NCI-H128 (cell line): ENCODE measurements around the gene COX4I1.

Experiments
- DNase-seq: peaks from one replicate; lab custom pipeline; 2025; ENCODE audit not compliant: unreplicated experiment; lab: John Stamatoyannopoulos, UW

The COX4I1 gene

DNA sequence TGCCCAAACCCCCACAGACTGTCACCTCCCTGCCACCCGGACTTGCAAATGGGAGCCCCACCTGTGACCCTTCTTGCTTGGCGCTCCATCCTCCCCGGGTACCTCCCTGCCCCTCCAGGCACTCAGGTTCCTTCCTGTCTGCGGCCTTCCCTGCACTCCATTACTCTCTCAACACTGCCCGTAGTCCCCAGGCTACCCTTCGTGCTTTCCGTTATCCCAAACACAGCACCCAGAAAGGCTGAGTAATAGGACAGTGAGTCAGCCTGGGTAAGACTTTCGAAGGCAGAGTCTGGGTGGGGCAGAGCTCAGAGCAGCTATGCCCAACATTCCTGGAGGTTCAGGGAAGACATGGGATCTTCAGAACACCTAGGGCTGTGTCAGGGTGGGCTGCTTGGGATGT is 32.0 kb upstream of the COX4I1 start:
- no peak for DNase-seq

DNA sequence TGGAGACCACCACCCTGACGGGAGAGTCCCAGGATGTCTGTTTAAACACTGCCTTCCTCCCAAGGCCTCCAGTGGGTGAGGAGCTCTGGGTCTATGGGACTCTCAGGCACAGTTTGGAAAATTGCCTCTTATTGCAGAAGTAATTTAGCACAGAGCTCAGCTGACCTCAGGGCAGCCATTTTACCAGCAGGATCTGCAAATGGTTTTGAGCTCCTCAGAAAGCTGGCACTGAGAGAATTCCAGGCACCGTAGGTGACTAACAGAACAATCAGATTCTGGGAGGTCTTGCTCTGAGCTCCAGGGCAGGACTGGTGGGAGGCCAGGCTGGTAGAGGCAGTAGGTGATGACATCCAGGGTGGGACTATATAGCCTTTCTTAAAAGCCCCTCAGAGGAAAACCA is 31.3 kb upstream of the COX4I1 start:
- no peak for DNase-seq

DNA sequence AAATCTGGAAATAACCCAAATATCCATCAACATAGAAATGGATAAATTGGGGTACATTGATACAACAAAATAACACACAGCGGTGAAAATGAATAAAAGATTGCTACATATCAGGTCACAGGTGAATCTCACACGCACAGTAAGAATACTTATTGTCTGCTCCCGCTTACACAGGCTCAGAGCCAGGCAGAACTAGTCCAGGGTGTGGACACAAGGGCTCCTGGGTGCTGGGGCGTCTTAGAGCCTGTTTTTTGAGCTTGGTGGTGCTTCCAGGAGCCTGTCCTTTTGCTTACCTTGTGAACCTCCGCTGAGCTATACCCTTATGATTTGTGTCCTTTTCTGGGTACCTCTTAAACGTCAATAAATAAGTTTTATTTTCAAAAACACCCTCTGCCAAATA is 28.8 kb upstream of the COX4I1 start:
- DNase-seq = no peak

DNA sequence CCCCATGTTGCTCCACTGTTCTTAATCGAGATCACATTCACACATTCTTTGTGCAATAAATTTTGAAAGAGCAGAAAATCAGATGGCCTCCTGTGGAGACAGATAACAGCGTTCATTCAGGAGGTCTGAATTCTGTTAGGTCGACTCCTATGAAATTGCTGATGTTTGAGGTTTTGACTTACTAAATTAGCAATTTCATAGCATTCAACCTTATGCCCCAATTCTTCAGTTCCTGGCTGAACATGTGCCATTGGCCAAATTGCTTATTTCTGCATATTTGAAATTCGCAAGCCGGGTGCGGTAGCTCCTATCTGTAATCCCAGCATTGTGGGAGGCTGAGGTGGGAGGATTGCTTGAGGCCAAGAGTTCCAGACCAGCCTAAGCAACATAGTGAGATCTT is 26.5 kb upstream of the COX4I1 start:
- DNase-seq = no peak

DNA sequence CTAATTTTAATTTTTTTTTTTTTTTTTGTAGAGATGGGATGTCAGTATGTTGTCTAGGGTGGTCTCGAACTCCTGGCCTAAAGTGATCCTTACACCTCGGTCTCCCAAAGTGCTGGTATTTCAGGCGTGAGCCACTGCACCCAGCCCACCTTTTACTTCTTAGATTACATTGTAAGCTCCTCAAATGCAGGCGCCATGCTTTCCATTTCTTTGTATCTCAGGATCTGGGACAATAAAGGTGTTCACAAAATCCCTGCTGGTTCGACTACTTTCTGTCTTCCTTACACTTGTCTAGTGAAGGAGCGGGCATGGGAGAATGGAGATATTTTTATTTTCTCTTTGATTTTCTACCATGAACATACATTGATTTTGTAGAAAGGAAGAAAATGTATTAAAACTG is 25.4 kb upstream of the COX4I1 start:
- DNase-seq = no peak

DNA sequence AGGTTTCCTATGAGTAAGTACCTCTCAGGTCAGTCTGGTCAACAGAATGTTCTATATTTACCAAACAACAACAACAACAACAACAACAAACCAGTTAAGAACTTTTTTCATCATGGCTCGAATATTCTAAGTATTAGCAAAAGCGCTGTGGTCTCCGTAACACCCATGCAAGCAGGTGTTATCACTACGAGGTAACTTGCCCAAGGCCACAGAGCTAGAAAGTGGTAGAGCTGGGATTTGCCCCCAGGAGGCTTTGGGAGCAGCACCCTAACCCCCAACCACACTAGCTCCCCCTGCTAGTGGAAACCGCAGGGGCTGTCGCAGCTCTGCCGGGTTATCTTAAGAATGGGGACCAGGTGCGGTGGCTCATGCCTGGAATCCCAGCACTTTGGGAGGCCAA is 24.7 kb upstream of the COX4I1 start:
- DNase-seq = no peak

DNA sequence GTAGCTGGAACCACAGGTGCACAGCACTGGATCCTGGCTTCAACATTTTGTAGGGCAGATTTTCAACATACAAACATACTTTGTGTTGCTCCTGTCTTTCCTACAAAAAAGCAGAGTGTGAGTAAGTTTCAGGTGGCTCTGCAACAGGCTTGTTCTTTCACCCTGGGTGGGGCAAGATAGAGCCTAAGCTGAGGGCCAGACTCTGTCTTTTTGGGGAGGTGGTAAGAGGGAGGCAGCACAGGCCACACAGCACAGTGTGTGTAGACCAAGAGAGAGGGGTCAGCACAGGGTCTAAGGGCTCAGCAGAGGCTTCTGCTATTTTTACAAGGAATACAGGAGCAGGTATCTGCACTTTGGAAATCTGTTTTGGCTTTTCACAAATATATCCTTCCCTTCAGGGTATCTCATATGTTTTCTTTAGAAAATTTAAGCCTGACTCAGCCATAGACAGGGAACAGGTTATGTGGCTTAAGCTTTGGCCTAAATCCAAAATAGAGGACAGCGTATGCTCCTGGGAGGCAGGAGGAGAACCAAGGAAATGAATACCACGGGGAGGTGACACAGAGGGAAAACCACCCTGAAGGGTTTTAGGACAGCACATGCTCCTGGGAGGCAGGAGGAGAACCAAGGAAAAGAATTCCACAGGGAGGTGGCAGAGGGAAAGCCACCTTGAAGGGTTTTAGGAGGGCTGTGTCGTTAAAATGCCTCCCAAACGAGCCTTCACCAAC is 21.7 kb upstream of the COX4I1 start:
- DNase-seq = no peak

DNA sequence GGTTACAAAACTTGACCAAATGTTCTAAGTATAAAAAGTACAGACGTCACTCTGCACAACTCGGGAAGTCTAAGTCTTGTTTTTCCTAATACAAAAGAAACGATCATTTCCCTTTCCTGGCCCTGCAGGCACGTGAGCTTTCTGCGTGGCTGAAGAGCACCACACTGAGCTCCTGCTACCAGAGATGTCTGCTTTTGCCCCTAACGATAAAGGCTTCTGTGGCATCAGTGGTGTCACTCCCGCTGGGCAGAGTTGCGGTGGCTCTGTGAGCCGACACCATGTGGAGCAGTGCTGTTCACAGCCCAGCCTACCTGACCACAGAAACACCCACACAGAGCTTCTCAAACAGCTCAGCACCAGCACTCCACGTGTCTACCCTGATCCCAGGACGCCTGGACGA is 20.6 kb upstream of the COX4I1 start:
- DNase-seq = no peak

DNA sequence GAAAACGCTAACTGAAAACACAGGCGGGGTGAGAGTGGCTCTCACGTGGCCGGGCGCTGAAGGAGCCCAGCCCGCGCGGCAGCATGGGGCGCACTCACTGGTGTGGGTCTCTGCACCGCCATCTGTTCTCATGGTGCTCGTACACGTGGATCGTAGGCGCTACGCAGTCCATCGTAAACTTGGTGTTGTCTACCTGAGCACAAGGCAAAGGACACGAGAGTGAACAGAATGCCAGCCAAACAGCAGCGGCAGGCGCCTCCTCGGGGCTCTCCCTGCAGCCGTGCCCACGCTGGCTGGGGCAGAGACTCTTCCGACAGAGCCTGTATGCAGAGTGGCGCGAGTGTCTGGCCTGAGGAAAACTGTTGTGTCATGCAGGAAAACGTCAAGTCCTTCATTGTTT is 19.2 kb upstream of the COX4I1 start:
- no peak for DNase-seq

DNA sequence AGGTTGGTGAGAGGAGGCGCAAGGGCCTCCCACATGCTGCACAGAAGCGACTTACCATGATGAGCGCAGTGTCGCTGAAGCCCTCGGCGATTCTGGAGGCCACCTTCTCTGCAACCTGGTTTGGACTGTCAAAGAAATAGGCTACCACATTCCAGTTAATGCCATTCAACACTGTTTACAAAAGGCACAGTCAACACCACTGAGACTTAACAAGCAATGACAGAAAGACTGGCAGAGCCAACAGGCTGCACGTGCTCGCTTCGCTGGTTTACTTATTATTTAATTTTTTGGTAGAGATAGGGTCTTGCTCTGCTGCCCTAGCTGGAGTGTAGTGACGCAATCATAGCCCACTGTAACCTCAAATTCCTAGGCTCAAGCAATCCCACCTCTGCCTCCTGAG is 18.3 kb upstream of the COX4I1 start:
- DNase-seq = no peak

DNA sequence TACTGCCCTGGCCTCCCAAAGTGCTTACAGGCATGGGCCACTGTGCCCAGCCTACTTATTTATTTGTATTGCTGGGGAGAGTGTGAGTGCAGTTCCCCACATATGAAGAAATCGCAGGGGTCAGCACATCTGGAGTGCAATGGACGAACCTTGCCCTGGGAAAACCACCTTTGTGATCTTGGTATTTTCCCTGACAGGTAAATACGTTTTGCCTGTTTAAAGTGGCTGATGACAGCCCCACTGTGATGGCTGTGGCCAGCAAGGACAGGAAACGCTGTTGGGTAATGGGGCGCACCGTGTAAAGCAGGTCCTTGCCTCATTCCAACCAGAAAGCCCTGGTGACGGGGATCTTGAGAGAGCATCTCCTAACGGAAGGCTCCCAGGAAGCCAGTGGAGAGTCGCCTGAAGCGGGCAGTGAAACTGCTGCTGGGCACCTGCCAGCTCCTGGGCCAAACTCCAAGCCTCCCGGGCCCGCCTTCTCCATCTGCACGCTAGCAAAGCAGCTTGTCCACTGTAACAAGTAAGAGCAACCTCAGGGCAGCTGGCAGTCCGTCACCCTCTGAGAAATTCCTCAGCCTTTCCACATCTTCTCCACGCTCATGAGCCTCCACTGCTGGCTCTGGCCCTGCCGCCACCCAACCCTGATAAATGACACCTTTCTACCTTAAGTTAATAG is 17.7 kb upstream of the COX4I1 start:
- DNase-seq = no peak

DNA sequence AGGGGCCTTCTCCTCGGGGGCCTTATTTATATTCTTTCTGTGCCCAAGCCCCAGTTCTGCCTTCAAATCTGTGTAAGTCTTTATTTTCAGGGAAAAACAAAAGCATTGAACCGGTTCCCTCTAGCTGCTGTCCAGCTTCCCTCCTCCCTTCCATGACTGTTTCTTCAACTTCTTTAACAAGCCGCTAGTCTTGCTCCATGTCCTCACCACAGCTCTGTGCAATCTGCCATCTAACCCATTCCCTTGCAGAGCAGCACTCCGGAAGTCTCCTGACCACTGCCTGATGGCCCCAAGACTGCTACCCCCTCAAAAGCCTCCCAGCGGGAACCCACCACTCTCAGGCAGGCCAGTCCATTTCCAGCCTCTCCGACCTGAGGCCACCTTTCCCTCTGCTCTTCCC is 17.0 kb upstream of the COX4I1 start:
- no peak for DNase-seq

DNA sequence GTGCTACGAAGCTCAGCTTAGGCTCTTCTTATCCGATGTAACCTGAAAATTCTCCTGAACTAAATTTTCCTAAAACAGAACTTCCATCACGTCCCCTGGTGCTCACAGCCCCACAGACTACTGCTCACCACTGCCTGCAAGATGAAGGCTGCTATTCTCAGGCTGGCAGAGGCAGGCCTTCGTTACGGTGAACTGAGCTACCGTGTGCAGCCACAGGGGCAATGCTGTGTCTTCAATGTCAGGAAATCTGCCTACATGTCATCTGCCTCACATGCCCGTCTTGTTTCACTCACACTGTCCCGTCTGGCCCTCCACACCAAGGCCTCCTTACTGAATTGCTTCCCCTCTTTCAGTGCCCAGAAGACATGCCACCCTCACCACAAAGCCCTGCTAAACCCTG is 16.1 kb upstream of the COX4I1 start:
- DNase-seq = no peak

DNA sequence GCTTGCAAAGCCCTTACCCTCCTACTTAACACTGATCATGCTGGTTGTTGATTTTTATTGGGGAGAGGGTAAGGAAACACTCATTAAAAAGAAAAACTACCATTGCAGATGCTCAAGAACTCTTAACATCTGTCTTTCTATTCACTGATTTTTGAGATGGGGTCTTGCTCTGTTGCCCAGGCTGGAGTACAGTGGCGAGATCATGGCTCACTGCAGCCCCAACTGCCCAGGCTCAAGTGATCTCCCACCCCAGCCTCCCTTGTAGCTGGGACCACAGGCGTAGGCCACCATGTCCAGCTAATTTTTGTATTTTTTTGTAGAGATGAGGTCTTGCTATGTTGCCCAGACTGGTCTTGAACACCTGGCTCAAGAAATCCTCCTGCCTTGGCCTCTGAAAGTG is 14.7 kb upstream of the COX4I1 start:
- no peak for DNase-seq

DNA sequence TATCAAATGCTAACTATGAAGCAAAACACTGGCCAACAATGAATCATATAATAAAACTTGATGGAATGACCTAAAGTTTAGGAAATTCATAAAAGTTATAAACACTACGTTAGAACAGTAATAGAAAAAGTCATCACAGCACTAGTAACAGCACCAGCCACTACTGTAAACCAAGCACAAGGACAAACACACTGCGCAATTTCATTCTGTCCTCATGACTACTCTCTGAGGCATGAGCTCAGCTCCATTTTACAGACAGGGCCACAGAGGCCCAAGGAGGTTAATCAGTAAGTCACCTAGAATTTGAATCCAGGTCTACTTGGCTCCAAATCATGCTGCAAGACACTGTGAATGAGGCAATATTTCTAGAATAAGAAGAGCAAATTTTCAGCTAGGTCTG is 13.6 kb upstream of the COX4I1 start:
- DNase-seq = no peak

DNA sequence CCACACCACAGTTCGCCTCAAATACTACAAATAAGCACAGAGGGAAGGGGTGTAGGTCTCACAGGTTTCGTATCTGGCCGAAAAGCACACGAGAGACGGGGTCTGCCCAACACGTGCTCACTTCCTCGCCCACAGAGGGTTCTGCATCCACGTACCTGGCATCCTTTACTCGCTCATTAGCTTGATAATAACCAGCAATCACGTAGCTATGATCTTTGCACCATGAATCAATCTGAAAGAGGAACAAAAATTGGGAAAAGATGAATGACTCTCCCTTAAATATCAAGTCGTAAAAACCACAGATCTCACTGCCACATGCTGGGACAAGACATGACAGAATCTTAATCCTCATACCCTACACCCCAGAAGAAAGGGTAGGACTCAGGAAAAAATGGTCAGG is 10.7 kb upstream of the COX4I1 start:
- no peak for DNase-seq

DNA sequence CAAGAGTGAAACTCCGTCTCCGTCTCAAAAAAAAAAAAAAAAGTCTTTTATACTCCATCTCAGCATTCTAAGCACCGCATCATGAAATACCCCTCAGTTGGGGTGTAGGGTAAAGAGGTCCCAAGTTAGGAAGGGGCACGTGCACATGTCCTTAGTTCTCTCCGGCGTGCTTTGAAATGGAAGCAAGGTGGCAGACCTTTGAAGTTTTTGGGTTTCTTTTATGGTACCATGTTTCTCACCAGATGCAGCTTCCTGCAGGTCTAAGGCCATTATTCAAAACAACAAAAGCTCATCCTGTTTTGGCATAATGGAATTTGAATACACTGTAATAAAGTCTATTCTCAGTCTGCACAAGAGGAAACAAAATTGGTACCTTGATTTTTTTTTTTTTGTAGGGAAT is 9.7 kb upstream of the COX4I1 start:
- DNase-seq = no peak

DNA sequence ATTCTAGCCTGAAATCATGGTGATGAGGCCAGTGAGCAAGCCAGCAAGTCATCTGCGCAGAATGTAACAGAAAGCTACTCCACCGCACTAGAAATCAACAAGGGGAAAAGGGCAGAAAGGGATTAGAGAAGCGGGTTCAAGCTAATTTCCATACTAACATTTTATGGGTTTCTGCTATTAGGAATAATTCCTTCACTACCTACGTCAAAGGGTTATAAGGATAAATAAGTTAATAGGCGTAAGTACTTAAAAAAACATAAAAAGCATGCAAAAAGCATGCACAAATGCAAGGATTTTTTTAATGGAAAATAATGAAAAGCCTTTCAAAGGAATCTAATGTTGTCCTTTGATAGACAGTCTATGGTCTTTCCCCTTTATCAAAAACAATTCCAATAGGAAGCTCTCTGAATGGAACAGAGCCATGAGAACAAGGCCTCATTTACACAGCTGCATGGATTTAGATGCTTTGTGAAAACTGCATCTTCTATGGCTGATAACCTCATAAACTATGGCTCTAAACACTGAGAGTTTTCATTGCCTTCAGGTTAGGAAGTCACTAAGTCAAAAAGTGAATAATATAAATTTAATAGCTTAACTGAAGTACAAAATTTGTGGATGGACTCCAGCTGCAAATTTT is 5.7 kb upstream of the COX4I1 start:
- DNase-seq = no peak

DNA sequence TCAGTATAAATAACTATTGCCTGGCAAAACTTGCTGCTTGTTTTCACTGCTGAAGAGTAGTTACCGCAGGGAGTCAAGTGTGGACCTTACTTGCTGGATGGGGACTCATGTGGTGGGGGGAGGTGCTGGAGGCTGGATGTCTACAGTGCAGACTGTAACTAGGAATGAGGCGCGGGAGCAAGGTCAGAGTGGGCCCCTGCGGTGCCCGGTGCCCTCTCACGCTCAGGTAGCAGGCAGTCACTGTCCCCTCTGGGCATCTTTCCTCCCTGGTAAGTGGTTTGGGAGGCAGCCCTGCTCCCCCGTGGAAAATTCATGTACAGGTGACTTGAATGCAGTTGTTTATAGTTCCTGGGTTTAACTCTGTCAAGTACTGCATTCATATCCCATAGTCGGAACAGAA is 4.8 kb upstream of the COX4I1 start:
- DNase-seq = no peak

DNA sequence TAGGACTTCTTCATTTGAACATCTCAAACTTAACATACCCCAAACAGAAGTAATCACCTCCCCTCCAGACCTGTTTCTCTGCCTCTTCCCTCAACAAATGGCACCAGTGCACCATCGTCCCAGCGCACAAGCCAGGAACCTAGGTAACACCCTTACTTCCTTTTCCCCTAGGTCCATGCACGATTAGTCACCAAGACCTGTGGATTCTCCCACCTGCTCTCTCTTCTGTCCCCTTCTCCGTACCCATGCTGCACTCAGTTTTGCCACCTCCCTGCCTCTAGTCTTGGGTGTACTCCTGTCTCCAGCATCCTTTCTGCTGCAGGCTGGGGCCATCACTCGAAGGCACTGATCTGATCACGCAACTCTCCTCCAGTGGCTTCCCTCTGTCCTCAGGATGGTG is 3.3 kb upstream of the COX4I1 start:
- DNase-seq = no peak

DNA sequence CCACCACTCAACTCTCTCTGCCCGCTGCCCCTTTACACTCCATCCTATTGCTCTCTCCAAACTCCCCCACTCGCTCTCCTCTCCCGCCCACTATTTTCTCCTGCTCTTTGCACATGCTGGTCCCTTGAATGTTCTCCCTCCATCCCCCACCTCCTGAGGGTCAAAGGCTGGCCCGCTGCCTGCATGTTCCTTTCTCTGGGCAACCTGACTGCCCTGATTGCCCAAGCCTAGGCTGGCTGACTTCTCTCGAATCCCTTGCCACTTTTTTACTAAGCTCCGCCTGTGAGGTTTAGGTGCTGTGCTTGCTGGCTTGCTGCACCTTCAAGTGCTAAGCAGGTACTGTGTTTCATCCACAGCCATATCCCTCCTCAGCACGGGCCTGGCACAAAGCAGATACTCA is 2.9 kb upstream of the COX4I1 start:
- no peak for DNase-seq

DNA sequence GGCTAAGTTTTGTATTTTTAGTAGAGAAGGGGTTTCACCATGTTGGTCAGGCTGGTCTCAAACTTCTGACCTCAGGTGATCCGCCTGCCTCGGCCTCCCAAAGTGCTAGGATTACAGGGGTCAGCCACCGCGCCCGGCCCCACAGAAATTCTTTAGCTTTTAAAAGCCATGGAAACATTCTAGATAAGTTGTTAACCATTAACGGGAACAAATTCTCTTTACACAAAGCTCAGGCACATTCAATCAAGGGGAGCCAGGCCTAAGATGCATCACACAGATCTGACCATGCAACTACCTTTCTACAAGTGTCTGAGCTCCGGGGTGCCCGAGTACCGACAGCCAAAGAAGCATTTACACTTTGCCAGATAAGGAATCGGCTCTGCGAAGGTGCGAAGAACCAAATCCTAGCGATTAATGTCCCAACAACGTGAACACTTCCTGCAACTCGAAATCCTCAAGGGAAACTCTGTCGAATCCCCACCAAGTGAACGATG is 1.2 kb upstream of the COX4I1 start:
- DNase-seq = no peak
